K562 (cell line): ENCODE measurements around the gene MBOAT1. TPM values are rescaled to one million over a fixed set of nuclear protein-coding genes. Genes with fewer than 3 reads are reported as not detected.

ENCODE experiments used
- E2F8 ChIP-seq: fragments of 450-650 bp; IDR thresholded peaks from 2 replicates; pipeline ENCODE4 v1.7.1; 2018; ENCODE audit warnings: mild to moderate bottlenecking, low read depth; ENCODE audit not compliant: partially characterized antibody
- GTF3C2 ChIP-seq: IDR thresholded peaks from 3 replicates; pipeline ENCODE4 v1.6.1; 2011; ENCODE audit warnings: borderline replicate concordance, mild to moderate bottlenecking, moderate library complexity; ENCODE audit not compliant: insufficient read length; ENCODE audit errors: extremely low read depth
- HMG20A ChIP-seq: fragments of 450-650 bp; formaldehyde crosslinking; conservative IDR thresholded peaks from 2 replicates; pipeline ENCODE4 v1.4.0; 2020; ENCODE audit warnings: mild to moderate bottlenecking, mixed read lengths
- MNT ChIP-seq, 2 experiments: fragments of 450-650 bp; conservative IDR thresholded peaks; 2 replicates each; pipeline ENCODE4 v1.6.1; 2017; ENCODE audit warnings: mild to moderate bottlenecking in 2 of 2, moderate library complexity in 2 of 2
- ZNF518B ChIP-seq: fragments of 250-450 bp; sonication (Bioruptor Pico); IDR thresholded peaks from 2 replicates; pipeline ENCODE4 v1.5.0; 2021; ENCODE audit warnings: mild to moderate bottlenecking, moderate library complexity
- polyA plus RNA-seq, 8 experiments: library from polyadenylated mRNA; depleted of rRNA in 4 of 8; stranded (reverse) in 5 of 8; unstranded in 3 of 8; fragments of >200 nt; fragmentation: Nextera tagmentation in 2 of 8; fragmentation: Illumina TruSeq in 1 of 8; extraction: Ambion mirVana in 2 of 8; extraction: Trizol in 1 of 8; gene quantifications; 2 replicates each; pipeline versions ENCODE4 v1.2.1 to v1.2.3, GENCODE V29; 2011 to 2014; ENCODE audit warnings: inconsistent platforms in 1 of 8, missing spikeins in 1 of 8
- total RNA-seq, 7 experiments: library from RNA; depleted of rRNA in 6 of 7; stranded (reverse); fragments of >200 nt in 6 of 7; fragmentation: Illumina TruSeq in 2 of 7; extraction: Trizol in 2 of 7; gene quantifications; 2 replicates each; pipeline versions ENCODE4 v1.2.1 to v1.2.3, GENCODE V29; 2011 to 2021; ENCODE audit warnings: low replicate concordance in 1 of 7

The MBOAT1 gene
- total and polyA plus RNA-seq, 9 of the 15 experiments (the other 6 are each of a cell fraction or from before 2014, with no cell fraction given) = 0.13 to 16.5 (median 10.3) TPM

GRCh38 chr6:20116792-20117191 lies 95.5 kb downstream of the MBOAT1 start (continued):
- no peak for TF ChIP-seq MNT (conservative IDR thresholded peaks at IDR 0.05)
- TF ChIP-seq ZNF518B (CRISPR knock-in tag) = no peak
- TF ChIP-seq GTF3C2 = no peak
- no peak for TF ChIP-seq E2F8
- TF ChIP-seq HMG20A (CRISPR knock-in tag) = no peak
